Trophoblast cell (in vitro differentiated cells and primary cell): Measurements from ENCODE around the gene BTBD19.
A peak's percentile ranks its signal among the peaks of the same experiment; 100 is the strongest.

ENCODE experiments used
- DNase-seq, 2 donors: peaks; one replicate each; pipeline ENCODE4 v3.0.0-alpha.2; 2016
- H2AFZ ChIP-seq: 2 replicates; pipeline ENCODE4 v1.6.1; 2013; ENCODE audit warnings: low read length, moderate library complexity, mild to moderate bottlenecking; ENCODE audit not compliant: insufficient read depth, poor library complexity
- H2AK5ac ChIP-seq: 2 replicates; pipeline ENCODE4 v1.6.1; 2013; ENCODE audit warnings: mild to moderate bottlenecking, low read length
- H2BK120ac ChIP-seq: 2 replicates; pipeline ENCODE4 v1.6.1; 2013; ENCODE audit warnings: low read length, mild to moderate bottlenecking, moderate library complexity; ENCODE audit not compliant: insufficient read depth, poor library complexity
- H2BK12ac ChIP-seq: 2 replicates; pipeline ENCODE4 v1.6.1; 2013; ENCODE audit warnings: mild to moderate bottlenecking, low read length, moderate library complexity
- H2BK5ac ChIP-seq: 2 replicates; pipeline ENCODE4 v1.6.1; 2013; ENCODE audit warnings: low read length, low read depth, moderate library complexity, mild to moderate bottlenecking; ENCODE audit not compliant: poor library complexity
- H3K14ac ChIP-seq: 2 replicates; pipeline ENCODE4 v1.6.1; 2013; ENCODE audit warnings: mild to moderate bottlenecking, low read length
- H3K18ac ChIP-seq: 2 replicates; pipeline ENCODE4 v1.6.1; 2013; ENCODE audit warnings: mild to moderate bottlenecking, low read length
- H3K23ac ChIP-seq: 2 replicates; pipeline ENCODE4 v1.6.1; 2013; ENCODE audit warnings: low read length
- H3K27ac ChIP-seq: 2 replicates; pipeline ENCODE4 v1.5.1; 2013; ENCODE audit warnings: low read depth, mild to moderate bottlenecking, inconsistent platforms, low read length, moderate library complexity
- H3K27me3 ChIP-seq: 2 replicates; pipeline ENCODE4 v1.6.1; 2013; ENCODE audit warnings: inconsistent platforms, mild to moderate bottlenecking, low read length, moderate library complexity; ENCODE audit not compliant: insufficient read depth
- H3K36me3 ChIP-seq, 2 experiments: 1 replicate in 1 of 2; 2 replicates in 1 of 2; pipeline ENCODE4 v1.6.1; 2013; ENCODE audit warnings: low read length in 2 of 2, mild to moderate bottlenecking in 2 of 2, moderate library complexity in 1 of 2; ENCODE audit not compliant: insufficient read depth in 2 of 2, control insufficient read depth in 1 of 2
- H3K4ac ChIP-seq: 2 replicates; pipeline ENCODE4 v1.6.1; 2013; ENCODE audit warnings: low read depth, mild to moderate bottlenecking, low read length, moderate library complexity
- H3K4me1 ChIP-seq, 2 experiments: 1 replicate in 1 of 2; 2 replicates in 1 of 2; pipeline ENCODE4 v1.6.1; 2013; ENCODE audit warnings: low read length in 2 of 2, mild to moderate bottlenecking in 2 of 2, moderate library complexity in 1 of 2; ENCODE audit not compliant: insufficient read depth in 2 of 2, control insufficient read depth in 1 of 2
- H3K4me2 ChIP-seq: 2 replicates; pipeline ENCODE4 v1.6.1; 2013; ENCODE audit warnings: inconsistent platforms, mild to moderate bottlenecking, low read length, moderate library complexity
- H3K4me3 ChIP-seq: 2 replicates; pipeline ENCODE4 v1.5.1; 2013; ENCODE audit warnings: mild to moderate bottlenecking, low read depth, low read length, inconsistent platforms
- H3K79me1 ChIP-seq: one replicate; pipeline ENCODE4 v1.6.1; 2013; ENCODE audit warnings: low read length
- H3K79me2 ChIP-seq: 2 replicates; pipeline ENCODE4 v1.6.1; 2013; ENCODE audit warnings: low read length, mild to moderate bottlenecking; ENCODE audit not compliant: control insufficient read depth, insufficient read depth, poor library complexity
- H3K9ac ChIP-seq: 2 replicates; pipeline ENCODE4 v1.6.1; 2013; ENCODE audit warnings: mild to moderate bottlenecking, low read length
- H3K9me3 ChIP-seq: 2 replicates; pipeline ENCODE4 v1.6.1; 2013; ENCODE audit warnings: low read depth, mild to moderate bottlenecking, control low read depth, inconsistent platforms, low read length; ENCODE audit not compliant: insufficient read depth
- H4K12ac ChIP-seq: 2 replicates; pipeline ENCODE4 v1.6.1; 2013; ENCODE audit warnings: low read depth, mild to moderate bottlenecking, low read length, moderate library complexity
- H4K8ac ChIP-seq: 2 replicates; pipeline ENCODE4 v1.6.1; 2013; ENCODE audit warnings: low read depth, mild to moderate bottlenecking, low read length, moderate library complexity
- H4K91ac ChIP-seq: one replicate; pipeline ENCODE4 v1.6.1; 2013; ENCODE audit warnings: low read depth, mild to moderate bottlenecking, low read length, moderate library complexity
- WGBS: extraction: QIAGEN DNeasy Blood & Tissue Kit; methylation state at CpG from one replicate; pipeline ENCODE4 v1.1.7; 2013; ENCODE audit warnings: missing lambda C conversion rate; ENCODE audit not compliant: insufficient read length, insufficient coverage; ENCODE audit errors: extremely low coverage; 5-methylcytosine and 5-hydroxymethylcytosine counted together

BTBD19 gene

GRCh38 chr1:44777969-44778635 is 30.2 kb upstream of the BTBD19 start:
- Histone ChIP-seq H3K4ac (peak overlapping the region; percentile 56), H2BK120ac (no peak overlapping the region)
- WGBS, result no CpG with 5 or more reads among the region's 13 CpGs

GRCh38 chr1:44778705-44779576 is 29.4 kb upstream of the BTBD19 start:
- no peak overlapping the region for H3K4me3 ChIP-seq
- WGBS, result no CpG with 5 or more reads among the region's 6 CpGs

More at GRCh38 chr1:44777969-44778635, 30.2 kb upstream of the BTBD19 start:
- no peak overlapping the region for H3K18ac ChIP-seq
- H3K4me1 ChIP-seq, result peaks cover 7 to 12% of the 10 kb centered on the region in 2 experiments
- H3K9me3 ChIP-seq, result peaks cover 1% of the 10 kb centered on the region
- H3K27ac ChIP-seq, result no peak overlapping the region
- peak overlapping the region; percentile 29 for H3K23ac ChIP-seq
- no peak overlapping the region for H2BK5ac ChIP-seq
- no peaks in the 10 kb centered on the region for H3K27me3 ChIP-seq
- no peak overlapping the region for H3K14ac ChIP-seq
- peaks cover 41 to 45% of the 10 kb centered on the region in 2 experiments for H3K36me3 ChIP-seq
- H4K8ac ChIP-seq, result no peak overlapping the region
- peaks cover 19% of the 10 kb centered on the region for H3K79me2 ChIP-seq
- no peak overlapping the region for H4K12ac ChIP-seq
- no peak overlapping the region for H2AK5ac ChIP-seq
- no peak overlapping the region for H3K4me3 ChIP-seq
- H2BK12ac ChIP-seq, result no peak overlapping the region
- no peak overlapping the region for H2AFZ ChIP-seq
- no peak for DNase-seq
- no peak overlapping the region for H3K9ac ChIP-seq
- no peak overlapping the region for H4K91ac ChIP-seq
- H3K79me1 ChIP-seq, result peaks cover 16% of the 10 kb centered on the region
- peak overlapping the region; percentile 85 for H3K4me2 ChIP-seq

GRCh38 chr1:44780583-44781121 is 27.7 kb upstream of the BTBD19 start:
- Histone ChIP-seq H3K36me3 (peaks cover 41 to 45% of the 10 kb centered on the region in 2 experiments), H4K12ac (no peak overlapping the region), H4K91ac (no peak overlapping the region), H2AK5ac (no peak overlapping the region), H2BK5ac (no peak overlapping the region), H3K9me3 (peaks cover 4% of the 10 kb centered on the region), H3K9ac (no peak overlapping the region), H3K23ac (no peak overlapping the region), H3K4ac (no peak overlapping the region), H3K14ac (no peak overlapping the region), H2BK120ac (no peak overlapping the region), H3K18ac (no peak overlapping the region), H2AFZ (no peak overlapping the region), H3K79me1 (peaks cover 9% of the 10 kb centered on the region), H3K4me2 (no peak overlapping the region), H2BK12ac (no peak overlapping the region), H3K79me2 (peaks cover 15% of the 10 kb centered on the region), H3K27me3 (no peaks in the 10 kb centered on the region), H4K8ac (no peak overlapping the region), H3K27ac (no peak overlapping the region), H3K4me1 (peaks cover 14 to 17% of the 10 kb centered on the region in 2 experiments), H3K4me3 (no peak overlapping the region)
- DNase-seq, result no peak
- no CpG with 5 or more reads among the region's 14 CpGs for WGBS

More at GRCh38 chr1:44778705-44779576, 29.4 kb upstream of the BTBD19 start:
- no peak overlapping the region for H4K12ac ChIP-seq
- H3K36me3 ChIP-seq, result peaks cover 41 to 45% of the 10 kb centered on the region in 2 experiments
- H3K79me1 ChIP-seq, result peaks cover 16% of the 10 kb centered on the region
- no peak overlapping the region for H3K18ac ChIP-seq
- H3K9me3 ChIP-seq, result peaks cover 1% of the 10 kb centered on the region
- no peak overlapping the region for H2BK120ac ChIP-seq
- peaks cover 9 to 12% of the 10 kb centered on the region in 2 experiments for H3K4me1 ChIP-seq
- H3K4me2 ChIP-seq, result no peak overlapping the region
- no peak overlapping the region for H3K9ac ChIP-seq
- H2BK12ac ChIP-seq, result no peak overlapping the region
- no peak overlapping the region for H2AFZ ChIP-seq
- H2BK5ac ChIP-seq, result no peak overlapping the region
- H3K79me2 ChIP-seq, result peaks cover 19% of the 10 kb centered on the region
- DNase-seq, result no peak
- H3K27ac ChIP-seq, result no peak overlapping the region
- no peak overlapping the region for H3K4ac ChIP-seq
- H3K27me3 ChIP-seq, result no peaks in the 10 kb centered on the region
- no peak overlapping the region for H3K14ac ChIP-seq
- H4K8ac ChIP-seq, result no peak overlapping the region
- H2AK5ac ChIP-seq, result no peak overlapping the region
- no peak overlapping the region for H4K91ac ChIP-seq
- H3K23ac ChIP-seq, result no peak overlapping the region

GRCh38 chr1:44783697-44784093 is 24.6 kb upstream of the BTBD19 start:
- Histone ChIP-seq H4K12ac (no peak overlapping the region), H3K36me3 (peaks cover 18 to 22% of the 10 kb centered on the region in 2 experiments), H3K14ac (no peak overlapping the region), H2AFZ (peak overlapping the region; percentile 46), H3K9me3 (peaks cover 2% of the 10 kb centered on the region), H3K4ac (no peak overlapping the region), H2AK5ac (no peak overlapping the region), H4K91ac (no peak overlapping the region), H3K27ac (no peak overlapping the region), H3K79me2 (no peaks in the 10 kb centered on the region), H2BK120ac (no peak overlapping the region), H2BK5ac (no peak overlapping the region), H2BK12ac (no peak overlapping the region), H3K79me1 (peaks cover 2% of the 10 kb centered on the region), H3K9ac (no peak overlapping the region), H3K27me3 (no peaks in the 10 kb centered on the region), H3K4me3 (peak overlapping the region; percentile 53), H3K4me2 (peak overlapping the region; percentile 63), H4K8ac (peak overlapping the region; percentile 72), H3K23ac (no peak overlapping the region), H3K18ac (no peak overlapping the region), H3K4me1 (peaks cover 3 to 17% of the 10 kb centered on the region in 2 experiments)
- no peak for DNase-seq
- WGBS, result no CpG with 5 or more reads among the region's 8 CpGs
